ENCODE data around the gene ZDHHC4. TPM values are rescaled to one million over a fixed set of nuclear protein-coding genes. Genes with fewer than 3 reads are reported as not detected.

The ZDHHC4 gene
- 37.0 and 45.3 TPM in 2 replicates for total RNA-seq (2014; rRNA removed; shearing (Covaris generic))

- Histone ChIP-seq H3K27ac (peak within 1 kb of the TSS; percentile 77), H3K9me3 (replicated peaks) (no peaks in the 10 kb centered on the region), H3K36me3 (peaks cover 20% of the 10 kb centered on the region), H3K4me1 (replicated peaks) (peaks cover 7% of the 10 kb centered on the region), H3K4me3 (peak within 1 kb of the TSS; percentile 45), H3K27me3 (replicated peaks) (no peaks in the 10 kb centered on the region)
- DNase-seq (ENCODE audit: low read depth in 1 of 2, low spot score in 2 of 2), result peak; percentile 73 to 89
Observed at GRCh38 chr7:6577369-6578113, at the start of gene ZDHHC4. Gene ZDHHC4 (plus strand): TSS chr7:6577454. CDS start chr7:6580562, 3,108 bp downstream.

GRCh38 chr7:6528401-6529130, 48.7 kb upstream of the ZDHHC4 start:
- Histone ChIP-seq H3K4me1 (replicated peaks) (peaks cover 12% of the 10 kb centered on the region), H3K27me3 (replicated peaks) (peaks cover 73% of the 10 kb centered on the region), H3K4me3 (no peak overlapping the region), H3K36me3 (no peaks in the 10 kb centered on the region), H3K9me3 (replicated peaks) (no peaks in the 10 kb centered on the region), H3K27ac (no peak overlapping the region)
- DNase-seq (ENCODE audit: low read depth in 1 of 2, low spot score in 2 of 2), result no peak

DNA sequence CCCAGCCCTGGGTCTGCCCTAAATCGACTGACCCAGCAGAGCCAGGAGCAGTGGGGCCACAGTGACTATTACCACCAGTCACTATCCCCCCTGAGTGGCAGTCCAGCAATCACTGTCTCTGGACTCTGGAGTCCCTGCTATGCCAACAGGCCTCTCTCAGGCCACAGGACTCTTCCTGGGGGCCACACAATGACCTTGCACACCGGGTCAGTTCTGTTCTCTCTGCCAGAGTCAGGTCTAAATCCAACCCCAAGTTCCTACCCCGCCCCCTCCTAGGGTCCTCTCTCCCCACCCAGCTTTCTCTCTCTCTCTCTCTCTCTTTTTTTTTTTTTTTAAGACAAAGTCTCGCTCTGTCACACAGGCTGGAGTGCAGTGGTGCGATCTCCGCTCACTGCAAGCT, 47.6 kb upstream of the ZDHHC4 start:
- no peak overlapping the region for H3K27ac ChIP-seq
- H3K9me3 ChIP-seq (replicated peaks), result no peaks in the 10 kb centered on the region
- DNase-seq (ENCODE audit: low read depth in 1 of 2, low spot score in 2 of 2), result no peak
- H3K4me1 ChIP-seq (replicated peaks), result peaks cover 12% of the 10 kb centered on the region
- no peak overlapping the region for H3K4me3 ChIP-seq
- H3K27me3 ChIP-seq (replicated peaks), result peaks cover 78% of the 10 kb centered on the region
- H3K36me3 ChIP-seq, result no peaks in the 10 kb centered on the region

DNA sequence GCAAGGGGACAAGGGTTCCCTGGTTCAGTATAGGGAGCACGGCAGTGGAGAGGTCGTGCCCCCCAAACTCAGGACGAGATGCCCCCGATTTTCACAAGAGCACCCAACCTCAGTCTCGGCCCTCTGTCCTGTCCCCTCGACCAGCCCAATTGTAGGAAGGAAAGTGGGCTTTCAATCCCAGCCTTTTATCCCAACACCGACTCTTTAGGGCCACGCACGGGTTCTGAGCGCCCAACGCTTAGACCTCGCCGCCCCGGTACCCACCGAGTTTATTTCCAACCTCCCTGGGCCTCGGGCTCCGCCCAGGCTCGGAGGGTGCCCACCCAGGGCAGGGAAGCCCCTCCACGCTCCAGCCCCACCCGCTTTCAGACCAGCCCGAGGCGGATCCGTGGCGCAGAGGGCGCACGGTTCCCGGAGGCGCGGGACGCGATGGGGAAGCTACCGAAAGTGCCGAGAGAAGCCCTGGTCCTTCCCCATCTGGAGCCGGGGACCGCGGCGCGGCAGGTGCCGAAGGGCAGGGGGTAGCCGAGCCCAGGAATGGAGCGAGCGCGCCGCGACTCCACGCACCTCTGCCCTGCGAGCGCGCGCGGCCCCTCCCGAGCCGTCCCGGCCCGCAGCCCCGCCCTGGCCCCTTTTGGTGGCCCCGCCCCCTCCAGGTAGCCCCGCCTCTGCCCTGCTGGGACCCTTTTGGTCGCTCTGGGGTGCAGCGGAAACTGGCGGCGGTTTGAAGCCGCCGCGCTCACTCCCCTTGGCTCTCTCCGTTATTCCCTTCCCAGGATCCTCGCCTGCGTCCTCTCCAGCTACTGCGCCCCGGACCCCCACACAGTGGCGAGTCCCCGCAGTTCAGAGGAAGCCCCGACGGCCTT, 46.4 kb upstream of the ZDHHC4 start:
- no peaks in the 10 kb centered on the region for H3K9me3 ChIP-seq (replicated peaks)
- peak overlapping the region; percentile 13; the same call in 1 of the 2 replicates for H3K4me3 ChIP-seq
- H3K36me3 ChIP-seq, result no peaks in the 10 kb centered on the region
- H3K4me1 ChIP-seq (replicated peaks), result peaks cover 12% of the 10 kb centered on the region
- H3K27me3 ChIP-seq (replicated peaks), result peaks cover 78% of the 10 kb centered on the region
- H3K27ac ChIP-seq, result no peak overlapping the region
- DNase-seq (ENCODE audit: low read depth in 1 of 2, low spot score in 2 of 2), result no peak

DNA sequence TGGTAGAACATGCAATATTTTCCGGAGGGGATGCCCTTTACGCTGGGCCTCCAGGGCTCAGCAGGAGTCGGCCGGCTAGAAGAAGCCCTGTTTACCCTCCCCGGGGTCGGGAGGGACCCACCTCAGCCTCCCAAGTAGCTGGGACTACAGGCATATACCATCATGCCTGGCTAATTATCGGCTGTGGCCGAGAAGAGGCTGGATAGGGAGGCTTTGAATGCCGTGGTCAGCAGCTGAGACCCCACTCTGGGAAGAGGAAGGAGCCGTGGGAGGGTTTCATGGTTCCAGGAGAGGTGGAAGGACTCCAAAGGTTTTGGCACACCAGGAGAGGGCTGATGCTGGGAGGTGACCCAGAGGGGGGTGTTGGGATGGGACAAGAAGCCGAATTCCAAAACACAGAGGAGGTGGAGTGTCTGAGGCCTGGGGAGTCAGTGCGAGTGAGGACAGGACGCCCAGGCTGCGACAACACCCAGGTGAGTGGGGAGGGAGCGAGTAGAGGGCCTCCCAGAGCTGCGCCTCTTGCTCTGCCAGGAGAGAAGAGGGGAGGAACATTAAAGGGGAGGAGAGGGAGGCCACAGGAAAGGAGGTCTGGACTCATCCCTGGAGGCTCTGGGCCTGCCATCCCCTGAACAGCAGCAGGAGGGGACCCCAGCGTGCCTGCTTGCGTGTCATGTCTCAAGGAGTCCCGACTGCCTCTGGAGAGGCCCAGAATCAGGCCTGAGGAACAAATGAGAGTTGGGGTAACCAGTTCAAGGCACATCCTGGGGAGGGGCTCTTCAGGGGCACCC, 45.6 kb upstream of the ZDHHC4 start:
- H3K27me3 ChIP-seq (replicated peaks), result peaks cover 77% of the 10 kb centered on the region

GRCh38 chr7:6532516-6532915, 44.7 kb upstream of the ZDHHC4 start:
- Histone ChIP-seq H3K4me1 (replicated peaks) (peaks cover 4% of the 10 kb centered on the region; the same call in 1 of the 2 replicates), H3K9me3 (replicated peaks) (no peaks in the 10 kb centered on the region), H3K27ac (no peak overlapping the region), H3K27me3 (replicated peaks) (peaks cover 70% of the 10 kb centered on the region), H3K36me3 (no peaks in the 10 kb centered on the region), H3K4me3 (no peak overlapping the region)
- DNase-seq (ENCODE audit: low read depth in 1 of 2, low spot score in 2 of 2), result no peak

More for the DNA sequence above, 45.6 kb upstream of the ZDHHC4 start:
- Histone ChIP-seq H3K36me3 (no peaks in the 10 kb centered on the region), H3K4me3 (no peak overlapping the region), H3K9me3 (replicated peaks) (no peaks in the 10 kb centered on the region), H3K27ac (no peak overlapping the region), H3K4me1 (replicated peaks) (peaks cover 6% of the 10 kb centered on the region)
- DNase-seq (ENCODE audit: low read depth in 1 of 2, low spot score in 2 of 2), result no peak

DNA sequence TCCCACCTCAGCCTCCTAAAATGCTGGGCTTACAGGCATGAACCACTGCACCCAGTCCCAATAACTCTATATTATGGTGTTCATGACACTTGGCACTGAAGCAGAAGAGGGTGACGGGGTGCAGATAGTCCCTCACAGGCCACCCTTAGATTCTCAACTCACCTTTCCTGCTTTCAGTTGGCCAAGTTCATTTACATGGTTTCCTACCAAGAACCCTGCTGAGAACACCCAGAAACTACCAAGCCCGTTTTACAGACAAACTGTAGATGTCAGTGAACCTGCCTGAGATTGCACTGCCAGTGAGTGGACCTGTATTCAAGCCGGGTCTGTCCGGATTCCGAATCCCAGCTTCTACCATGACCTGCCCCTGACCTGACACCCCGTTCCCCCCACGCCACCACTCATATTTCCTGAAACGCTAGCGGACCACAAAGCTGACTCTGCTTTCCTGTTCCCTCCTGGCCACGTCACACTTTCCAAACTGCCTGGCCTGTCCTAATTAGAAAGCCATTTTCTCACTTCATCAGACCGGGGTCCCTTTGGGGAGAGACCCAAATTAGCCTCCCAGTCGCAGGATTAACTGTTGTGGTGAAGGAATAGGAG, 43.3 kb upstream of the ZDHHC4 start:
- Histone ChIP-seq H3K36me3 (no peaks in the 10 kb centered on the region), H3K9me3 (replicated peaks) (no peaks in the 10 kb centered on the region), H3K27ac (no peak overlapping the region), H3K4me3 (no peak overlapping the region), H3K4me1 (replicated peaks) (peaks cover 4% of the 10 kb centered on the region; the same call in 1 of the 2 replicates), H3K27me3 (replicated peaks) (peaks cover 67% of the 10 kb centered on the region)
- no peak for DNase-seq (ENCODE audit: low read depth in 1 of 2, low spot score in 2 of 2)

- Histone ChIP-seq H3K36me3 (no peaks in the 10 kb centered on the region), H3K4me3 (no peak overlapping the region), H3K27me3 (replicated peaks) (peaks cover 43% of the 10 kb centered on the region), H3K4me1 (replicated peaks) (no peaks in the 10 kb centered on the region), H3K9me3 (replicated peaks) (no peaks in the 10 kb centered on the region), H3K27ac (no peak overlapping the region)
- DNase-seq (ENCODE audit: low read depth in 1 of 2, low spot score in 2 of 2), result no peak
Observed at GRCh38 chr7:6536262-6537260, 40.7 kb upstream of the ZDHHC4 start.

DNA sequence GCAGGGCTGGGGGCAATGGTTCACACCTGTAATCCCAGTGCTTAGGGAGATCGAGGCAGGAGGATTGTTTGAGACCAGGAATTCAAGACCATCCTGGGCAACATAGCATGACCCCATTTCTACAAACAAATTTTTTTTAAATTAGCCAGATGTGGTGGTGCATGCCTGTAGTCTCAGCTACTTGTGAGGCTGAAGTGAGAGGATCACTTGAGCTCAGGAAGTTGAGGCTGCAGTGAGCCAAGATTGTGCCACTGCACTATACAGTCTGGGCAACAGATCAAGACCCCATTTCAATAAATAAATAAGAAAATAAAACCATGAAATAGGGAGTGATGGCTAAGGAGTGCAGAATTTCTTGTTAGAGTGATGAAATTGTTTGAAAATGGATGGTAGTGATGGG, 34.9 kb upstream of the ZDHHC4 start:
- no peaks in the 10 kb centered on the region for H3K9me3 ChIP-seq (replicated peaks)
- H3K27me3 ChIP-seq (replicated peaks), result peaks cover 8% of the 10 kb centered on the region
- H3K27ac ChIP-seq, result no peak overlapping the region
- no peak overlapping the region for H3K4me3 ChIP-seq
- no peaks in the 10 kb centered on the region for H3K4me1 ChIP-seq (replicated peaks)
- DNase-seq (ENCODE audit: low read depth in 1 of 2, low spot score in 2 of 2), result no peak
- H3K36me3 ChIP-seq, result no peaks in the 10 kb centered on the region

DNA sequence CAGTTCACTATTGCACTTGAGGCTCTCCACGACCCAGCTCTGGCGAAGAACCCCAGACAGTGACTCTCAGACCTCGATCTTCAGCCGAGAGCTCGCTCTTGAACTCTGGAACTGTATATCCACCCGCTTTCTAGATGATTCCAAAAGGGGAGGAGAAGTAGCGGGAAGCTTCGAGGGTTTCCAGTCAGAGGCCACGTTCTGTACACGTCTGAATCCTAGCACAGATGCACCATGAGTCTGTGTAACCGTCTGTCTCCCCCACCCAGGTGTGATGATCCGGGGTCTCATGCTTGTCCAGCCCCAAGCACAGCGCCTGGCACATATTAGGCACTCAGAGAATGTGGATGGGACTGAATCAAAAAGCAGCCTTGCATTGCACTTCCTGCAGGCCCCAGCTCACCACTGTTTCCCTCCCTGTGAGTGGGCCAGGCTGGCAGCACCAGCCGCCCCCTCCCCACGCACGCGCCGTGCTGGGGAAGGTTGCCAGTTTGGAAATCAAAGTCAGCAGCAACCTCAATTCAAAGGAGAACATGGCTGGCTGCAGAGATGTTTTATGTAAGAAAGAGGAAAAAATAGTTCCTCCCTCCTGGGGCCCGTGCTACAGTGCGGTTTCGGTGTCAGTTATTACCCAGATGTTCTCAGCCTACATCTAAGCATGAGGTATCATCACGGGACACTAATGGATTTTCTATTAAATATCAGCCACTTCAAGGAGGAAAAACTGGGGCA, 31.7 kb upstream of the ZDHHC4 start:
- DNase-seq (ENCODE audit: low read depth in 1 of 2, low spot score in 2 of 2), result no peak
- H3K27me3 ChIP-seq (replicated peaks), result no peaks in the 10 kb centered on the region
- H3K4me3 ChIP-seq, result no peak overlapping the region
- no peaks in the 10 kb centered on the region for H3K9me3 ChIP-seq (replicated peaks)
- H3K36me3 ChIP-seq, result no peaks in the 10 kb centered on the region
- H3K4me1 ChIP-seq (replicated peaks), result no peaks in the 10 kb centered on the region
- no peak overlapping the region for H3K27ac ChIP-seq

- Histone ChIP-seq H3K4me3 (no peak overlapping the region), H3K9me3 (replicated peaks) (no peaks in the 10 kb centered on the region), H3K36me3 (no peaks in the 10 kb centered on the region), H3K4me1 (replicated peaks) (no peaks in the 10 kb centered on the region), H3K27me3 (replicated peaks) (no peaks in the 10 kb centered on the region), H3K27ac (no peak overlapping the region)
- DNase-seq (ENCODE audit: low read depth in 1 of 2, low spot score in 2 of 2), result no peak
Observed at GRCh38 chr7:6546498-6547251, 30.6 kb upstream of the ZDHHC4 start.
